ENCODE data around the gene GTSF1L.

Gene GTSF1L

DNA sequence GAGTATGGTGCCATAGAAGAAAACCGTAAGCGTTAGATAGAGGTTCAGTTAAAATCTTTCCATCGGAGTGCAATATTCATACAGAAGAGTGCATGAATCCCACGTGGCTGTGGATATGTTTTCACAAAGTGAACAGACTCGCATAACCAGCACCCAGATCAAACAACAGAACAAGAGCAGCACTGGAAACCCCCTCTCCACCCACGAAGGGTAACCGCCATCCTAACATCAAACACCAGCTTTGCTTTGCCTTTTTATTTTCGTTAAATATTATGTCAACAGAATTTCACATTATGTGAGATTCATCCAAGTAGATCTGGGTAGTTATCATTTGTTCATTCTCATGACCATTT lies 4.7 kb downstream of the GTSF1L start:
- DNase-seq (ENCODE audit: low spot score): no peak
- no peak overlapping the region for H3K27ac ChIP-seq
- POLR2A ChIA-PET (ENCODE audit: low non-redundant PET): no interaction called here
- CTCF ChIA-PET: no interaction called here
- TF ChIP-seq, protein P1, sequence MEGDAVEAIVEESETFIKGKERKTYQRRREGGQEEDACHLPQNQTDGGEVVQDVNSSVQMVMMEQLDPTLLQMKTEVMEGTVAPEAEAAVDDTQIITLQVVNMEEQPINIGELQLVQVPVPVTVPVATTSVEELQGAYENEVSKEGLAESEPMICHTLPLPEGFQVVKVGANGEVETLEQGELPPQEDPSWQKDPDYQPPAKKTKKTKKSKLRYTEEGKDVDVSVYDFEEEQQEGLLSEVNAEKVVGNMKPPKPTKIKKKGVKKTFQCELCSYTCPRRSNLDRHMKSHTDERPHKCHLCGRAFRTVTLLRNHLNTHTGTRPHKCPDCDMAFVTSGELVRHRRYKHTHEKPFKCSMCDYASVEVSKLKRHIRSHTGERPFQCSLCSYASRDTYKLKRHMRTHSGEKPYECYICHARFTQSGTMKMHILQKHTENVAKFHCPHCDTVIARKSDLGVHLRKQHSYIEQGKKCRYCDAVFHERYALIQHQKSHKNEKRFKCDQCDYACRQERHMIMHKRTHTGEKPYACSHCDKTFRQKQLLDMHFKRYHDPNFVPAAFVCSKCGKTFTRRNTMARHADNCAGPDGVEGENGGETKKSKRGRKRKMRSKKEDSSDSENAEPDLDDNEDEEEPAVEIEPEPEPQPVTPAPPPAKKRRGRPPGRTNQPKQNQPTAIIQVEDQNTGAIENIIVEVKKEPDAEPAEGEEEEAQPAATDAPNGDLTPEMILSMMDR (conservative IDR thresholded peaks at IDR 0.05; ENCODE audit: low read depth): no peak

DNA sequence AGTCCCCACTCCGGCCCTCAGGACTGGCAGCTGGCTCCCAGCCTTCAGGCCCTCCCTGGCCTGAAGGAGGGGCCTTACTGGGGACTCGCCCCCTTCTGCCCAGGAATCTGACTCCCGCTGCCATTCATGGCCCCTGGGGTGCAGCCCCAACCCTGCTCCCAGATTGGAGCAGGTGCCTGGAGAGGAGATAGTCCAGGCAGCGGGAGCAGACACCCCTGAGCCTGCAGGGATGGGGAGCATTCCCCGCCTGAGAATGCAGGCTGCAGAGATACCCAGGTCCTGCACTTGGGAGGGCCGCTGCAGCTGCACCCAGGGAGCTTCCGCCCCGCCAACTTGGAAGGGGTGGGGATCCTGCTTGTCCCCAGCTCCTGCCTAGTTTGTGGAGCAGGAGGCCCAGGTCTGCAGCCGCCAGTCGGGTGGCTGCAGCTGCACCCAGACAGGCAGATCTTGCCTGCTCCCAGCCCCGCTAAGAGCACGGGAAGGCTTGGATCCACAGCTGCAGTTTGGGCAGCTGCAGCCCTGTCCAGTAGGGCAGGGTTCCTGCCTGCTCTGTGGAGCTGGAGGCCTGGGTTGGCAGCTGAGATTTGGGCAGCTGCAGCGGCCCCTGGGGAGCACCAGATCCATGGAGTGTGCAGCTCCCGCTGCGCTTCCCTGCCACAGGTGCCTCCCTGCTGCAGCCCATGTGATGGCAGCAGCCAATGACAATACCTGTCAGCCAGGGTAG lies 5.2 kb downstream of the GTSF1L start:
- TF ChIP-seq, protein P1 (conservative IDR thresholded peaks at IDR 0.05; ENCODE audit: low read depth): no peak
- no peak overlapping the region for H3K27ac ChIP-seq
- ChIA-PET CTCF (interaction anchor here (0.6 to 1.1 kb wide), 3 partner anchors 27 to 359 kb away, joined by 3 read pairs; no protein-coding TSS in a partner anchor), POLR2A (ENCODE audit: low non-redundant PET) (no interaction called here)
- no peak for DNase-seq (ENCODE audit: low spot score)

DNA sequence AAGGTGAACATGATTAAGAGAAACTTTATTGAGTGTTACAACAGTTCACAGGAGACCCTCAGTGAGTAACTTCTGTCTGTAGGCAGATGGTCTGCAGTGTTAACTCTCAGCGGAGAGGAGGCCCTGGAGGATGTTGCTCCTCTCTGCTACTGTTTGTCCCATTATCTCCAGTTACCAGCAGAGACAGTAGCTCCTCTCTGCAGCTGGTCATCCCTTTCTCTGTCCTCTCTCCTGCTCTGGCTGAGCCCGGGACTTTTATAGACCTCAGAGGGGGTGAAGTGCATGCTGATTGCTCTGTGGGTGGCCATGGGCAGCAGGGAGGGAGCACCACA lies 5.7 kb downstream of the GTSF1L start:
- ChIA-PET POLR2A (ENCODE audit: low non-redundant PET) (no interaction called here), CTCF (interaction anchor here (0.6 to 1.1 kb wide), 3 partner anchors 27 to 359 kb away, joined by 3 read pairs; no protein-coding TSS in a partner anchor)
- TF ChIP-seq, protein P1 (conservative IDR thresholded peaks at IDR 0.05; ENCODE audit: low read depth): no peak
- no peak overlapping the region for H3K27ac ChIP-seq
- DNase-seq (ENCODE audit: low spot score): no peak

DNA sequence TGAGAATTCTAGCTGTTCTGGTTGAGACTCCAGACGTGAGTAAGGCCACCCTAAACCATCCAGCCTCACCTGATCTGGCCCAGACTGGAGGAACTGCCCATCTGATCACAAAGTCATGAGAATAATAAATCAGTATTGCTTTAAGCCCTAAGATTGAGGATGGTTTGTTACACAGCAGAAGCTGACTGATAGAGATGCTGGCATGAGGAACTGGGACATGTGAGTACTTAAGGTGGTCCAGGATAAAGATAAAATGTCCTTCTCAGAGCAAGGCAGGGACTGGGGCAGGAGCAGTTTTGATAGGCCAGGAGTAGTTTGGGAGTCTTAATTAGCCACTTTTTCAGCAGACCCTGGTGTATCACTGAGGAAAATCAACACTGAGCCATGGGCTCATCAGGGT lies 6.8 kb downstream of the GTSF1L start:
- ChIA-PET CTCF (no interaction called here), POLR2A (ENCODE audit: low non-redundant PET) (no interaction called here)
- H3K27ac ChIP-seq: no peak overlapping the region
- no peak for DNase-seq (ENCODE audit: low spot score)
- TF ChIP-seq, protein P1 (conservative IDR thresholded peaks at IDR 0.05; ENCODE audit: low read depth): no peak

DNA sequence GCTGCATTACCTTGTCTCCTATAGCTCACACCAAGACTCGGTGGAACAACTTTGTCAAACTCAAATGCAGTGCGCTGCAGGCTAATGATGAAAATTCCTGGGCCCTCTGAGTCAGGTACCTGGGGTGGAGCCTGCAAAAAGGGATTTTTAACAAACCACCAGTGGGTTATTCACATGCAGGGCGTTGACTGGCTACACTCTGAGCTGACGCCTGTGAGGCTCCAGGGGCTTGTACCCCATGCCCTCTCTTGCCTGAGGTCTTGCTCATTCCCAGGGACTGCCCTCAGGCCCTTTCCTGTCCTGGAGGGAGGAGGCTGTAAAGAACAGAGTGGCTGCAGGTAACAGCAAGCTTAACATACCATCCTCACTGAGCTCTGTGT lies 9.2 kb downstream of the GTSF1L start:
- POLR2A ChIA-PET (ENCODE audit: low non-redundant PET): interaction anchor here (0.7 kb wide), 1 partner anchor 697 kb away, joined by 3 read pairs; no protein-coding TSS in a partner anchor
- TF ChIP-seq, protein P1 (conservative IDR thresholded peaks at IDR 0.05; ENCODE audit: low read depth): no peak
- H3K27ac ChIP-seq: no peak overlapping the region
- DNase-seq (ENCODE audit: low spot score): peak; percentile 80
- CTCF ChIA-PET: interaction anchor here (0.6 to 1.5 kb wide), 4 partner anchors 39 to 321 kb away, joined by 3 to 6 read pairs (median 4); no protein-coding TSS in a partner anchor

DNA sequence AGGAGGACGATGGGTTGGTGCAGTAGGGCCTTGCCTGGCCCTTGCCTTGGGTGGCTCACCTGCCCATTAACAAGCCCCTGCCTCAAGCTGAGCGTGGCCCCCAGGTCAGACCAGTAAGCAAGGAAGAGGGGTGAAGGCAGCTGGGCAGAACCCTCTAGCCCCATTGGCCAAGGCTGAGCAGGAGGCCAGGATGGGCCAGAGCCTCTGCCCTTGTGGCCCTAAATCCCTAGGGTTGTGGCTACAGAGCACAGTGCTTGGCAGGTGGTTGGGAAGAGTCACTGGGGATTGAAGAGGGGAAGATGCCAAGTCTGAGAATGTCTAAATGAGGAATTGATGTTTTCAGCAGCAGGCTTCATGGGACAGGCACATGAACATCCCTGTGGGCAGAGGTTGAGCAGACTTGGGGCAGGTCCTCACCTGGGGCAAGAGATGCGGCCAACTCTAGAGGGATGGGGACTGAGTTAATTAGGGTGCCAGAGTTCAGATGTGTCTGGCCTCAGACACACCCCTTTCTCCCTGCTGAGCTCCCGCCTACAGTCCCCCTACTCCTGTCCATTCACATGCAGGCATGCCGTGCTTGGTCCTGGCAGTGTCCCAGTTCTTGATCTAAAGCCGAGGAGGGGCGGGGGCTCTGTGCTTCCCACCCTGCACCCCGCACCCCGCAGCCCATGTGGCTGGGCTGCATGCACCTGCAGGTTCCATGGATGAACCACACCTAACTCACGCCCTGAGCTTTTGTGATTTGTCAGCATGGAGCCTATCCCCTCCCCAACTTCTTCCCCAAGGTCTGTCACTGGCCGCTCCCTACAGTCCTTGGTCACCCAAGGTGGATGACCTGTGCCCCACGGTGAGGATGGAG lies 9.8 kb downstream of the GTSF1L start:
- POLR2A ChIA-PET (ENCODE audit: low non-redundant PET): no interaction called here
- DNase-seq (ENCODE audit: low spot score): no peak
- TF ChIP-seq, protein P1 (conservative IDR thresholded peaks at IDR 0.05; ENCODE audit: low read depth): no peak
- H3K27ac ChIP-seq: no peak overlapping the region
- CTCF ChIA-PET: interaction anchor here (0.6 to 1.5 kb wide), 3 partner anchors 179 to 322 kb away, joined by 3 to 6 read pairs (median 5); no protein-coding TSS in a partner anchor

Data from RWPE1 (cell line).